ENCODE results near the gene C14orf180. TPM values are rescaled to one million over a fixed set of nuclear protein-coding genes. Genes with fewer than 3 reads are reported as not detected.

C14orf180 gene
- total RNA-seq, 1 donor from 2014 or later = not detected

DNA sequence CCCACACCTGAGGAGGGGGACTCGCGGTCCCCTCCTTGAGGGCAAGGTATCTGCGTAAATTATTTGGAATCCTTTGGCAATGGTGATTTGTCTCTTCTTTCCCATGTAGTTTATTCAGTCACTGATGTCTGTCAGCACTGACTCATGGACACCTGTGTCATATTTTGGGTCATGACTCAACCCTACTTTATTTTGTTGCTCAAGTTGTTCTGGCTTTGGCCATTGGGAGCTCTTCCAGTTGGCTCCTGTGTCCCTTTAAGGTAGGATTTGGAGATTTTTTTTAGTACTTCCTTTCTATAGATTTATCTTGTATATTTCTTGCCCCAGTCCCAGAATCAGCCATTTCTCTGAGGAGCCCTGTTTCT, 47.4 kb upstream of the C14orf180 start:
- Histone ChIP-seq H3K27me3 (ENCODE audit: insufficient read depth, low read length) (no peaks in the 10 kb centered on the region), H3K4me3 (ENCODE audit: insufficient read depth, low read depth, low read length) (no peak overlapping the region), H3K79me2 (ENCODE audit: insufficient read depth, low read length) (no peaks in the 10 kb centered on the region), H2AFZ (ENCODE audit: low read depth, low read length) (no peak overlapping the region), H3K27ac (ENCODE audit: low read depth, low read length) (no peak overlapping the region), H3K9me3 (ENCODE audit: insufficient read depth, low read depth, low read length) (peaks cover 5% of the 10 kb centered on the region), H4K20me1 (ENCODE audit: insufficient read depth, low read length) (no peaks in the 10 kb centered on the region), H3K9ac (ENCODE audit: low read length) (no peak overlapping the region), H3K4me2 (ENCODE audit: low read length) (no peak overlapping the region), H3K36me3 (ENCODE audit: insufficient read depth, low read length) (no peaks in the 10 kb centered on the region), H3K4me1 (ENCODE audit: insufficient read depth, low read length) (no peaks in the 10 kb centered on the region)
- Mint-ChIP-seq H3K27me3 (ENCODE audit: low read depth, unreplicated experiment) (peaks cover 30% of the 10 kb centered on the region), H3K27ac (ENCODE audit: unreplicated experiment) (no peak overlapping the region), H3K9me3 (ENCODE audit: unreplicated experiment) (peaks cover 10% of the 10 kb centered on the region), H3K36me3 (ENCODE audit: low read depth, unreplicated experiment) (no peaks in the 10 kb centered on the region), H3K4me3 (ENCODE audit: unreplicated experiment) (no peak overlapping the region), H3K4me1 (ENCODE audit: low read depth, unreplicated experiment) (no peaks in the 10 kb centered on the region)
- DNase-seq (ENCODE audit: low read depth) = no peak
- TF ChIP-seq, protein P1, sequence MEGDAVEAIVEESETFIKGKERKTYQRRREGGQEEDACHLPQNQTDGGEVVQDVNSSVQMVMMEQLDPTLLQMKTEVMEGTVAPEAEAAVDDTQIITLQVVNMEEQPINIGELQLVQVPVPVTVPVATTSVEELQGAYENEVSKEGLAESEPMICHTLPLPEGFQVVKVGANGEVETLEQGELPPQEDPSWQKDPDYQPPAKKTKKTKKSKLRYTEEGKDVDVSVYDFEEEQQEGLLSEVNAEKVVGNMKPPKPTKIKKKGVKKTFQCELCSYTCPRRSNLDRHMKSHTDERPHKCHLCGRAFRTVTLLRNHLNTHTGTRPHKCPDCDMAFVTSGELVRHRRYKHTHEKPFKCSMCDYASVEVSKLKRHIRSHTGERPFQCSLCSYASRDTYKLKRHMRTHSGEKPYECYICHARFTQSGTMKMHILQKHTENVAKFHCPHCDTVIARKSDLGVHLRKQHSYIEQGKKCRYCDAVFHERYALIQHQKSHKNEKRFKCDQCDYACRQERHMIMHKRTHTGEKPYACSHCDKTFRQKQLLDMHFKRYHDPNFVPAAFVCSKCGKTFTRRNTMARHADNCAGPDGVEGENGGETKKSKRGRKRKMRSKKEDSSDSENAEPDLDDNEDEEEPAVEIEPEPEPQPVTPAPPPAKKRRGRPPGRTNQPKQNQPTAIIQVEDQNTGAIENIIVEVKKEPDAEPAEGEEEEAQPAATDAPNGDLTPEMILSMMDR (IDR thresholded peaks at IDR 0.05; ENCODE audit: insufficient read depth, low read depth, low read length) = no peak
- TF ChIP-seq EZH2 (IDR thresholded peaks at IDR 0.05; ENCODE audit: insufficient read depth, low read length) = no peak
- no peak for FAIRE-seq

DNA sequence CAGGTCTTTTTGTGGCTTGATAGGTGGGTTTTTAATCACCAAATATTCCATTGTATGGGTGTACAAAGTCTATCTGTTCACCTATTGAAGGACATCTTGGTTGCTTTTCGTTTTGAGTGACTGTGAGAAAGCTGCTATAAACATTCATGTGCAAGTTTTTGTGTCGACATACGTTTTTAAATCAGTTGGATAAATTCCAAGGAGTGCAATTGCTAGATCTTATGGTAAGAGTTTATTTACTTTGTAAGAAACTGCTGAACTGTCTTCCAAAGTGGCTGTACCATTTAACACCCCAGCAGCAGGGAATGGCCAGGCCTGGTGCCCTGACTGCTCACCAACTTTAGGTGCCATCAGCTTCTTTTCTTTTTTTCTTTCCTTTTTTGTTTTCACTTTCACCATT, 45.5 kb upstream of the C14orf180 start:
- no peak overlapping the region for H3K27ac Mint-ChIP-seq (ENCODE audit: unreplicated experiment)
- H3K27me3 ChIP-seq (ENCODE audit: insufficient read depth, low read length) = no peaks in the 10 kb centered on the region
- H3K9me3 ChIP-seq (ENCODE audit: insufficient read depth, low read depth, low read length) = no peaks in the 10 kb centered on the region
- H3K4me2 ChIP-seq (ENCODE audit: low read length) = no peak overlapping the region
- DNase-seq (ENCODE audit: low read depth) (no peak), FAIRE-seq (no peak)
- H3K4me1 Mint-ChIP-seq (ENCODE audit: low read depth, unreplicated experiment) = peaks cover 5% of the 10 kb centered on the region
- peaks cover 2% of the 10 kb centered on the region for H3K4me1 ChIP-seq (ENCODE audit: insufficient read depth, low read length)
- no peaks in the 10 kb centered on the region for H4K20me1 ChIP-seq (ENCODE audit: insufficient read depth, low read length)
- no peaks in the 10 kb centered on the region for H3K36me3 Mint-ChIP-seq (ENCODE audit: low read depth, unreplicated experiment)
- TF ChIP-seq, protein P1 (IDR thresholded peaks at IDR 0.05; ENCODE audit: insufficient read depth, low read depth, low read length) = no peak
- TF ChIP-seq EZH2 (IDR thresholded peaks at IDR 0.05; ENCODE audit: insufficient read depth, low read length) = no peak
- H3K27me3 Mint-ChIP-seq (ENCODE audit: low read depth, unreplicated experiment) = peaks cover 27% of the 10 kb centered on the region
- H3K4me3 Mint-ChIP-seq (ENCODE audit: unreplicated experiment) = no peak overlapping the region
- no peak overlapping the region for H3K4me3 ChIP-seq (ENCODE audit: insufficient read depth, low read depth, low read length)
- no peak overlapping the region for H3K27ac ChIP-seq (ENCODE audit: low read depth, low read length)
- no peak overlapping the region for H2AFZ ChIP-seq (ENCODE audit: low read depth, low read length)
- no peak overlapping the region for H3K9ac ChIP-seq (ENCODE audit: low read length)
- no peaks in the 10 kb centered on the region for H3K36me3 ChIP-seq (ENCODE audit: insufficient read depth, low read length)
- H3K79me2 ChIP-seq (ENCODE audit: insufficient read depth, low read length) = no peaks in the 10 kb centered on the region
- no peaks in the 10 kb centered on the region for H3K9me3 Mint-ChIP-seq (ENCODE audit: unreplicated experiment)

DNA sequence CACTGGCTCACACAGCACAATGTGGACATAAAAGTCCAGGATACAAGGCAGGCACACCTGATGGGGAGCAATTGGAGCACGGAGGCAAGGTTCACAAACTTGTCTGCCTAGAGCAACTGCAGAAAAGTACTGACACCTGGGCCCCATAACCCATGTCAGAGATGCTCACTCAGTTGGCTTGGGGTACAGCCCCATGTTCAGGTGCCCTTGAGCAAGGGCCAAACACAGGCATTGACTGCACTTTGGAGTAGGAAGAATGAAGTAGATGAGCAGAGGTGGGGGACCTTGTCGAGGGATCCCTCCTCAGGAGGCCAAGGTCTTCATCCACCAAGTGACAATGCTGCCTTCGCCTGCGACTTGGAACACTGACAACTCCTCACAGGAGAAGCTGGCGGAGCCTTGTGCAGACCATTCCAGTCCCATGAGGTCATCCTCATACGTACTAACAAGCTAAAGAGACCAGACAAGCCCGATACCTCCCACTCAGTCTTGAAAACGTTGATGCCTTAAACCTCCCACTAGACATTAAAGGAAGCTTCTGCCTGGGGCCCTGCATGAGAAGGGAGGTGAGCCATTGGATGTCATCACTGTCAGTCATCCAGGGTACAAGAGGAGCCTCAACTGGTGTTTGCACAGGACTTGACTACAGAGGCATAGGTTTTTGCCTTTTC, 42.5 kb upstream of the C14orf180 start:
- H3K4me3 Mint-ChIP-seq (ENCODE audit: unreplicated experiment) = no peak overlapping the region
- peak; percentile 47 for DNase-seq (ENCODE audit: low read depth)
- FAIRE-seq = no peak
- Histone ChIP-seq H3K79me2 (ENCODE audit: insufficient read depth, low read length) (no peaks in the 10 kb centered on the region), H3K9ac (ENCODE audit: low read length) (no peak overlapping the region), H3K9me3 (ENCODE audit: insufficient read depth, low read depth, low read length) (no peaks in the 10 kb centered on the region), H3K27me3 (ENCODE audit: insufficient read depth, low read length) (no peaks in the 10 kb centered on the region), H2AFZ (ENCODE audit: low read depth, low read length) (no peak overlapping the region), H3K4me2 (ENCODE audit: low read length) (no peak overlapping the region), H4K20me1 (ENCODE audit: insufficient read depth, low read length) (no peaks in the 10 kb centered on the region), H3K4me1 (ENCODE audit: insufficient read depth, low read length) (peaks cover 2% of the 10 kb centered on the region), H3K4me3 (ENCODE audit: insufficient read depth, low read depth, low read length) (no peak overlapping the region), H3K36me3 (ENCODE audit: insufficient read depth, low read length) (no peaks in the 10 kb centered on the region), H3K27ac (ENCODE audit: low read depth, low read length) (no peak overlapping the region)
- peaks cover 9% of the 10 kb centered on the region for H3K27me3 Mint-ChIP-seq (ENCODE audit: low read depth, unreplicated experiment)
- TF ChIP-seq, protein P1 (IDR thresholded peaks at IDR 0.05; ENCODE audit: insufficient read depth, low read depth, low read length) = no peak
- H3K9me3 Mint-ChIP-seq (ENCODE audit: unreplicated experiment) = no peaks in the 10 kb centered on the region
- H3K27ac Mint-ChIP-seq (ENCODE audit: unreplicated experiment) = no peak overlapping the region
- peaks cover 5% of the 10 kb centered on the region for H3K4me1 Mint-ChIP-seq (ENCODE audit: low read depth, unreplicated experiment)
- no peaks in the 10 kb centered on the region for H3K36me3 Mint-ChIP-seq (ENCODE audit: low read depth, unreplicated experiment)

Measured in astrocyte (in vitro differentiated cells and primary cell).